Stimulated activated effector memory CD8-positive, alpha-beta T cell treated with anti-CD3 and anti-CD28 coated beads, Interleukin-12 subunit alpha, Interleukin-12 subunit beta, amount 100 ng/mL, for 72 hours (primary cell): ENCODE measurements around the gene AP3S1.

Source experiments
- ATAC-seq: fragments of 150-1000 bp; cut with Tn5 transposase; 2 replicates; pipeline ENCODE4 v1.10.0; 2021
- DNase-seq, 2 donors: peaks; one replicate each; pipeline ENCODE4 v3.0.0; 2021 to 2022; ENCODE audit warnings: low spot score in 2 of 2
- H3K27ac Mint-ChIP-seq: one replicate; pipeline ENCODE4 v1.8.0; 2022; ENCODE audit warnings: mild to moderate bottlenecking, mixed read lengths
- H3K36me3 Mint-ChIP-seq: one replicate; pipeline ENCODE4 v1.8.0; 2022; ENCODE audit warnings: mild to moderate bottlenecking, mixed read lengths
- H3K4me1 Mint-ChIP-seq: one replicate; pipeline ENCODE4 v1.8.0; 2022; ENCODE audit warnings: mixed read lengths
- H3K4me3 Mint-ChIP-seq: one replicate; pipeline ENCODE4 v1.8.0; 2022; ENCODE audit warnings: mild to moderate bottlenecking, mixed read lengths
- H3K9me3 Mint-ChIP-seq: one replicate; pipeline ENCODE4 v1.8.0; 2022; ENCODE audit warnings: mixed read lengths

The AP3S1 gene

DNA sequence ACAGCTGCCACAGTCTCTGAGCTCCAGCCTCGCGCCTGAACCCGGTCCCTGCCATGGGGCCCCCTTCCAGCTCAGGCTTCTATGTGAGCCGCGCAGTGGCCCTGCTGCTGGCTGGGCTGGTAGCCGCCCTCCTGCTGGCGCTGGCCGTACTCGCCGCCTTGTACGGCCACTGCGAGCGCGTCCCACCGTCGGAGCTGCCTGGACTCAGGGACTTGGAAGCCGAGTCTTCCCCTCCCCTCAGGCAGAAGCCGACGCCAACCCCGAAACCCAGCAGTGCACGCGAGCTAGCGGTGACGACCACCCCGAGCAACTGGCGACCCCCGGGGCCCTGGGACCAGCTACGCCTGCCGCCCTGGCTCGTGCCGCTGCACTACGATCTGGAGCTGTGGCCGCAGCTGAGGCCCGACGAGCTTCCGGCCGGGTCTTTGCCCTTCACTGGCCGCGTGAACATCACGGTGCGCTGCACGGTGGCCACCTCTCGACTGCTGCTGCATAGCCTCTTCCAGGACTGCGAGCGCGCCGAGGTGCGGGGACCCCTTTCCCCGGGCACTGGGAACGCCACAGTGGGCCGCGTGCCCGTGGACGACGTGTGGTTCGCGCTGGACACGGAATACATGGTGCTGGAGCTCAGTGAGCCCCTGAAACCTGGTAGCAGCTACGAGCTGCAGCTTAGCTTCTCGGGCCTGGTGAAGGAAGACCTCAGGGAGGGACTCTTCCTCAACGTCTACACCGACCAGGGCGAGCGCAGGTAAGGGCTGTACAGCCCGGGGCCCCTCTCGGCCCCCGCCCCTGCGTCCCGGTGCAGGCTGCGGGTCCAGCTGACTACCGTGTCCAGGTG is 121.0 kb downstream of the AP3S1 start:
- DNase-seq: no peak
- Mint-ChIP-seq H3K4me1 (peaks cover 17% of the 10 kb centered on the region), H3K9me3 (no peaks in the 10 kb centered on the region), H3K4me3 (peak overlapping the region; percentile 41), H3K27ac (no peak overlapping the region), H3K36me3 (no peaks in the 10 kb centered on the region)
- ATAC-seq: peak; percentile 67

DNA sequence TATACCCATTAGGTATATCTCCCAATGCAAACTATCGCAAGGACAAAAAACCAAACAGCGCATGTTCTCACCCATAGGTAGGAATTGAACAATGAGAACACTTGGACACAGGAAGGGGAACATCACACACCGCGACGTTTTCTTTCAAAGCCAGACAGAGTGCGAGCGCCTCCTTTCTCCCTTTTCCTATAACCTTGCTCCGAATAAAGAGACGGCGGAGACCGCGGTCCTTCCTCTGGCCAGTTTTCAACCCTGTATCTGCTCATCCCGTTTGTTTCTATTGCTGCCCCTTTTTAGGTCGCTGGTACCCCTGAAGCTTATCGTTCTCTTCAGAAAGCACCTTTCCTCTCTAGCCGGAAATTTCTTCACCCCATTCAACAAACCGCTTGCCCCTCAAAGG is 121.8 kb downstream of the AP3S1 start:
- no peak for ATAC-seq
- peak overlapping the region; percentile 14 for H3K4me3 Mint-ChIP-seq

More for the DNA sequence above, 121.8 kb downstream of the AP3S1 start:
- DNase-seq: no peak
- no peak overlapping the region for H3K27ac Mint-ChIP-seq
- no peaks in the 10 kb centered on the region for H3K9me3 Mint-ChIP-seq
- peaks cover 17% of the 10 kb centered on the region for H3K4me1 Mint-ChIP-seq
- no peaks in the 10 kb centered on the region for H3K36me3 Mint-ChIP-seq
